Measurements from ENCODE around the gene ESCO1. TPM values are rescaled to one million over a fixed set of nuclear protein-coding genes. Genes with fewer than 3 reads are reported as not detected.
A peak's percentile ranks its signal among the peaks of the same experiment; 100 is the strongest.

ESCO1 gene
- total and polyA plus RNA-seq, 2 of the 13 experiments (the other 11 are each of a cell fraction or from before 2014, with no cell fraction given), result 6.3 to 19.4 TPM

DNA sequence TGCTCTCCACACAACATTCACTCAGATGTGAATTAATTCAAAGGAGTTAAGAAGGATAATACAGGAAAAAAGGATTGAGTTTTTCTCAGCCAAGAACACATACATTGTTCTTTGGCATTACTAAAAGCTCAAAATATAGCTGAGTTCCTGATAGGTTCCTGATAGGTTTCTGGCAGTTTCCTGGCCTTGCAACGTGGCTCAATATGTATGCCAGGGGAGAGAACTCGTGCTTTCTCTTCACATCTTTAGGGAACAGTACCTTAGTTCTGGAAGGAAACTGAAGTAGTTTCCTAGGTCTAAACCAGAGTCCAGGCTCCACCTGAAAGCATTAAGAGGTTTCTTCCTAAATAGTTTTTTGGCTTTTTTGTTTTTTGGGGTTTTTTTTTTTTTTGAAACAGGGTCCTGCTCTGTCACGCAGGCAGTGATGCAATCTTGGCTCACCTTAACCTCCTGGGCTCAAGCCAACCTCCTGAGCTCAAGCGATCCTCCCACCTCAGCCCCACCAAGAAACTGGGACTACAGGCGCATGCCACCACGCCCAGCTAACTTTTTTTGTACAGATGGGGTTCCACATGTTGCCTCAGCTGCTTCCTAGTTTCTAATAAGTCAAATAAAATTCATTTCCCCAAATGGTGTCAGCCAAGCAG, 42.8 kb downstream of the ESCO1 start:
- Histone ChIP-seq H3K27me3 (ENCODE audit: control insufficient read depth in 1 of 2, insufficient read depth in 2 of 2, low read length in 2 of 2) (no peaks in the 10 kb centered on the region; a peak in 1 of 5 replicates), H3K27ac (ENCODE audit: extremely low read length, insufficient read depth, low read length) (no peak overlapping the region), H3K79me2 (ENCODE audit: insufficient read depth, low read length) (no peaks in the 10 kb centered on the region), H3K9ac (ENCODE audit: insufficient read depth, low read depth, low read length) (no peak overlapping the region), H3K4me2 (ENCODE audit: low read depth, low read length) (no peak overlapping the region), H3K4me3 (replicated peaks in 1 of 3; ENCODE audit: insufficient read depth in 1 of 3, low read depth in 2 of 3, low read length in 3 of 3) (no peak overlapping the region), H3K4me1 (ENCODE audit: insufficient read depth, low read length) (0 out of 2 replicates have a peak, but pooled peaks cover 2% of the 10 kb centered on the region), H2AFZ (ENCODE audit: low read length) (no peak overlapping the region), H3K9me3 (ENCODE audit: low read length) (no peaks in the 10 kb centered on the region), H4K20me1 (ENCODE audit: insufficient read depth, low read length) (no peaks in the 10 kb centered on the region), H3K36me3 (replicated peaks in 1 of 2; ENCODE audit: control insufficient read depth in 1 of 2, insufficient read depth in 2 of 2, low read length in 2 of 2) (peaks cover 4 to 54% of the 10 kb centered on the region in 2 experiments)
- no peak for DNase-seq (ENCODE audit: low spot score)
- ChIA-PET CTCF (ENCODE audit: low intra/inter-chr PET ratio, low total read pairs) (no interaction called here), POLR2A (no interaction called here)
- in situ Hi-C loops (cut with HindIII; ENCODE audit: extremely low pct_ligation_motif_present, low pct_unique_long_range_greater_than_20kb) (no loop called here), intact Hi-C loops (cut with micrococcal nuclease; ENCODE audit: unreplicated experiment) (no loop called here)
- no peak for TF ChIP-seq ZNF691 (CRISPR knock-in tag; IDR thresholded peaks at IDR 0.05; ENCODE audit: borderline replicate concordance, low read depth)
- TF ChIP-seq TBP (CRISPR knock-in tag; IDR thresholded peaks at IDR 0.05), result no peak
- TF ChIP-seq CEBPB (IDR thresholded peaks at IDR 0.05; ENCODE audit: borderline replicate concordance, low read depth, low read length), result 0 out of 2 replicates have a peak, but pooled peaks have one; percentile 1
- TF ChIP-seq MAZ (IDR thresholded peaks at IDR 0.05; ENCODE audit: borderline replicate concordance, low read depth, low read length), result no peak
- TF ChIP-seq MAZ (CRISPR knock-in tag; IDR thresholded peaks at IDR 0.05; ENCODE audit: low read depth), result no peak
- TF ChIP-seq, protein P1, sequence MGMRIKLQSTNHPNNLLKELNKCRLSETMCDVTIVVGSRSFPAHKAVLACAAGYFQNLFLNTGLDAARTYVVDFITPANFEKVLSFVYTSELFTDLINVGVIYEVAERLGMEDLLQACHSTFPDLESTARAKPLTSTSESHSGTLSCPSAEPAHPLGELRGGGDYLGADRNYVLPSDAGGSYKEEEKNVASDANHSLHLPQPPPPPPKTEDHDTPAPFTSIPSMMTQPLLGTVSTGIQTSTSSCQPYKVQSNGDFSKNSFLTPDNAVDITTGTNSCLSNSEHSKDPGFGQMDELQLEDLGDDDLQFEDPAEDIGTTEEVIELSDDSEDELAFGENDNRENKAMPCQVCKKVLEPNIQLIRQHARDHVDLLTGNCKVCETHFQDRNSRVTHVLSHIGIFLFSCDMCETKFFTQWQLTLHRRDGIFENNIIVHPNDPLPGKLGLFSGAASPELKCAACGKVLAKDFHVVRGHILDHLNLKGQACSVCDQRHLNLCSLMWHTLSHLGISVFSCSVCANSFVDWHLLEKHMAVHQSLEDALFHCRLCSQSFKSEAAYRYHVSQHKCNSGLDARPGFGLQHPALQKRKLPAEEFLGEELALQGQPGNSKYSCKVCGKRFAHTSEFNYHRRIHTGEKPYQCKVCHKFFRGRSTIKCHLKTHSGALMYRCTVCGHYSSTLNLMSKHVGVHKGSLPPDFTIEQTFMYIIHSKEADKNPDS (CRISPR knock-in tag; IDR thresholded peaks at IDR 0.05), result no peak
- no peak for FAIRE-seq
- ATAC-seq, result no peak
- BruUV-seq (replicated peaks), result no TSS peak
- WGBS (ENCODE audit: low lambda C conversion rate), result 94% methylated on average over 6 of the region's 6 CpGs
